BLaER1 treated with 17β-estradiol and CSF1 and Interleukin-3, amounts not matched to agents 10 nM and 100 nM (cell line): ENCODE data around the gene UBE2M.

ENCODE experiments used
- H3K27ac ChIP-seq, 11 experiments: shearing (Covaris generic); formaldehyde crosslinking; 2 replicates each; pipeline ENCODE4 v1.8.1; 2022
- H3K27me3 ChIP-seq, 11 experiments: shearing (Covaris generic); formaldehyde crosslinking; 2 replicates each; pipeline ENCODE4 v1.8.1; 2022
- H3K36me3 ChIP-seq, 11 experiments: shearing (Covaris generic); formaldehyde crosslinking; 2 replicates each; pipeline ENCODE4 v1.8.1; 2022
- H3K4me1 ChIP-seq, 10 experiments: shearing (Covaris generic); formaldehyde crosslinking; 2 replicates each; pipeline ENCODE4 v1.8.1; 2022
- H3K4me2 ChIP-seq, 11 experiments: shearing (Covaris generic); formaldehyde crosslinking; 2 replicates each; pipeline ENCODE4 v1.8.1; 2022
- H3K4me3 ChIP-seq, 10 experiments: shearing (Covaris generic); formaldehyde crosslinking; 2 replicates each; pipeline ENCODE4 v1.8.1; 2022
- H3K9ac ChIP-seq, 11 experiments: shearing (Covaris generic); formaldehyde crosslinking; 2 replicates each; pipeline ENCODE4 v1.8.1; 2022
- H3K9me3 ChIP-seq, 11 experiments: shearing (Covaris generic); formaldehyde crosslinking; replicated peaks in 1 of 11; 2 replicates each; pipeline ENCODE4 v1.8.1; 2022
- H4K20me1 ChIP-seq, 11 experiments: shearing (Covaris generic); formaldehyde crosslinking; 2 replicates each; pipeline ENCODE4 v1.8.1; 2022
- Cebpa-rat ChIP-seq, 11 experiments: shearing (Covaris generic); IDR thresholded peaks; 2 replicates each; pipeline ENCODE4 v1.8.1; 2022

Gene UBE2M

DNA sequence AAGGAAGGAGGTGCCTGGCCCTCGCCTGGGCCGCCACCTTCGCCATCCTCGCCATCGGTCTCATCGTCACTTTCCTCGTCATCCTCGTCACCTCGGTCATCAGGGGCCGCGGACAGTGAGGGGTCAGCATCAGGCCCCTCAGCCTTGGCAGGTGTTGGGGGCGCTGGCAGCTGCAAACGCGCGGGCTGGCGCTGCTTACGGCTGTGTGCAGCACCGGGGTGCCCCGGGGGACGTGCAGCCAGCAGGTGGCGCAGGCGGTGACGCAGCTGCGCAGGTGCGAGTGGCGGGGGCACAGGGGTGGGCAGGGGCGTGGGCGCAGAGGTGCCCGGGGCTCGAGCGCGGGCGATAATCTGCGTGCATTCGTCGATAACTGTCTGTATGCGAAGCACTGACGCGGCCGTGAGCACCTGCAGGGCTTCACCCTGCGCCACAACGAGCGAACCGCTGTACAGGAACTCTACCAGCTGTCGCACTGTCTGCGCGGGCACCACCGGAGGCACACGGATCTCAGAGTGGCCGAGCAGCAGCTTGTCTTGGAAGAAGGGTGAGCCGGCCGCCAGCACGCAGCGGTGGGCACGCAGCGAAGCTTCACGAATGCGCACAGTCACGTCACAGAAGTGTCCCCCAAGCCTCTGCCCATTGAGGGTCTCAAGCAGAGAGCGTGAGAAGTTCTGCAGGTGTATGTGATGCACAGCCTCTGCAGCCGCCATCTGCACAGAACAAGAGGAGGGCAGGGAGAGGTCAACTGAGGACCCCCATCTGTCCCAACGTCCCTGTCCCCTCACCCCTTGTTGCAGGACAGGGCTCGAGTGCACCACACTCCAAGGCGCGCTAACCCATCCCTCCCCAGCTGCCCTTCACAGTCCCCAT lies 41.2 kb downstream of the UBE2M start:
- Histone ChIP-seq H3K27ac (no peak overlapping the region), H3K9me3 (no peaks in the 10 kb centered on the region), H3K27me3 (no peaks in the 10 kb centered on the region), H3K4me3 (0 out of 20 replicates have a peak overlapping the region, but pooled peaks of 1 of the 10 experiments have one; percentile 81), H3K4me1 (peaks cover 50 to 67% (median 56%) of the 10 kb centered on the region in 10 experiments), H4K20me1 (peaks cover 8 to 48% (median 24%) of the 10 kb centered on the region in 11 experiments; a peak in 14 of 22 replicates), H3K9ac (peak overlapping the region in 6 of 11 experiments; percentile 22 to 95 (median 42); a peak in 6 of 22 replicates), H3K36me3 (peaks cover 17 to 33% (median 23%) of the 10 kb centered on the region in 11 experiments), H3K4me2 (peak overlapping the region; percentile 42 to 99 (median 96); a peak in 15 of 22 replicates)
- TF ChIP-seq Cebpa-rat (IDR thresholded peaks at IDR 0.05) = no peak

DNA sequence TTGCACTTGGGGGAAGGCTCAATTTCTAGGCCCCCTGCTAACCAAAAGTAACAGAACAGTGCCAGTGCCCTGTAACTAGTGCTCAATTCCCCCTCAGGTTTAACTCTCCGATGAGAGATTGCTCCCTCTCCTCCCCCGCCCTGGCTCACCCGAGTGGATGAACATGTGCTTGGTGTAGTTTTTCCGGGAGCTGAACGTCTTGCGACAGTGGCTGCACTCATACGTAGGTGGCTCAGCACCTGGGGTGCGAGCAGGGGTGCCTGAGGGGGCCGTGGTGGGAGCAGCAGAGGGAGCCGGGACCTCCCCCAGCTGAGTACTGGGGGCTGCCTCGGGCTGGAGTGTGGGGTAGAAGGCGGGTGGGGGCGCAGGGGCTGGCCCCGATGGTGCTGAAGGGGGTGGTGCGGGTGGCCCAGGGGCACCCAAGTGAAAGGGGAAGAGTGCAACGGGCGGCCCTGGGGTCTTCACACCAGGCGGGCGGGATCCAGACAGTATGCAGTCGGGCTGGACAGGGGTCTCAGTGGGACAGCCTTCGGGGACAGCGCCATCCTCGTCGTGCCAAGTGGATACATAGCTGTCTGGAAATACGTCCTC lies 42.1 kb downstream of the UBE2M start:
- H3K9me3 ChIP-seq = no peaks in the 10 kb centered on the region
- peaks cover 8 to 48% (median 24%) of the 10 kb centered on the region in 11 experiments; a peak in 15 of 22 replicates for H4K20me1 ChIP-seq
- peak overlapping the region in 3 of 11 experiments; percentile 14 to 74 (median 56); a peak in 2 of 22 replicates for H3K27ac ChIP-seq
- H3K9ac ChIP-seq = peak overlapping the region; percentile 15 to 82 (median 62); a peak in 18 of 22 replicates
- peaks cover 17 to 33% (median 23%) of the 10 kb centered on the region in 11 experiments for H3K36me3 ChIP-seq
- no peak for TF ChIP-seq Cebpa-rat (IDR thresholded peaks at IDR 0.05)
- H3K27me3 ChIP-seq = no peaks in the 10 kb centered on the region
- no peak overlapping the region for H3K4me3 ChIP-seq
- peaks cover 50 to 64% (median 55%) of the 10 kb centered on the region in 10 experiments for H3K4me1 ChIP-seq
- H3K4me2 ChIP-seq = peak overlapping the region; percentile 84 to 95 (median 89); a peak in 19 of 22 replicates

DNA sequence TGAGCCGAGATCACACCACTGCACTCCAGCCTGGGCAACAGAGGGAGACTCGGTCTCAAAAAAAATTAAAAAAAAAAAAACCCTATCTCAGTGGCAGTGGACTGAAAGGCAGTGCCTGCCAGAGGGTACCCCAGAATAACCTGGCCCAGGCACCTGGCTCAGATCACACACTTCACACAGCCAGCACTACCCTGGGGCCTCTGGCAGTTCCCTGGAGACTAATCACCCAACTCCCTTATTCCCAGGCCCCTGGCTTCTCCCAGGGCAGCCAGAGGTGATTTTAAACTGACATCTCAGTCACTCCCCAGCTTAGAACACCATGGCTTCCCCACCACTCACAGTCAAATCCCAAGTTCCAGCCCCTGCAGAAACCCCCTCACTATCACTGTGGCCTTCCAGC lies 43.2 kb downstream of the UBE2M start:
- peaks cover 8 to 48% (median 24%) of the 10 kb centered on the region in 11 experiments; a peak in 15 of 22 replicates for H4K20me1 ChIP-seq
- H3K27ac ChIP-seq = peak overlapping the region in 4 of 11 experiments; percentile 32 to 74 (median 48); a peak in 8 of 22 replicates
- H3K9ac ChIP-seq = peak overlapping the region; percentile 15 to 82 (median 62); a peak in 20 of 22 replicates
- no peaks in the 10 kb centered on the region for H3K27me3 ChIP-seq
- no peak for TF ChIP-seq Cebpa-rat (IDR thresholded peaks at IDR 0.05)
- H3K9me3 ChIP-seq = no peaks in the 10 kb centered on the region
- peaks cover 17 to 33% (median 24%) of the 10 kb centered on the region in 11 experiments for H3K36me3 ChIP-seq
- peaks cover 48 to 63% (median 55%) of the 10 kb centered on the region in 10 experiments for H3K4me1 ChIP-seq
- 0 out of 20 replicates have a peak overlapping the region, but pooled peaks of 2 of the 10 experiments have one; percentile 16 to 56 for H3K4me3 ChIP-seq
- peak overlapping the region; percentile 84 to 95 (median 89) for H3K4me2 ChIP-seq

DNA sequence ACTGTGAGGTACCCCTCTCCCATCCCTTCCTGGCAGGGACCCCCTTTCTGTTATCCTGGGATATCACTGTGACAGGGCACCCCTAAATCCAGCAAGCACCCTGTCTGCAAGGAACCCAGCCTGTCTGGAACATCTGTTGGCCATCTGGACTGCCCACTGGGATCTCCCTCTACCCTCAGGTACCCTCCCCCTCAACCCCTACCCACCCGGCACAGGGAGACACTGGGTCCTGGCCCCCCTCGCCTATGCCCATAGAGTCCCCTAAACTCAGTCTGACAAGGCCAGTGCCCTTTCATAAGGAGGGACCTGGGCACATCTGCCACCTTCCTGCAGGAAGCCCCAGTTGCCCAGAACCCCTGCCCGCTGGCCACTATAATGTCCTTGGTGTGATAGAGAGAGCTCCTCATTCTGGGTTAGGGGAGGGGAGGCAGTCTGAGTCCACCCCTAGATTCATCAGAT lies 43.8 kb downstream of the UBE2M start:
- H3K9ac ChIP-seq = peak overlapping the region; percentile 61 to 82 (median 74); a peak in 21 of 22 replicates
- peak overlapping the region; percentile 84 to 95 (median 89) for H3K4me2 ChIP-seq
- H3K4me3 ChIP-seq = peak overlapping the region; percentile 36 to 67 (median 56)

DNA sequence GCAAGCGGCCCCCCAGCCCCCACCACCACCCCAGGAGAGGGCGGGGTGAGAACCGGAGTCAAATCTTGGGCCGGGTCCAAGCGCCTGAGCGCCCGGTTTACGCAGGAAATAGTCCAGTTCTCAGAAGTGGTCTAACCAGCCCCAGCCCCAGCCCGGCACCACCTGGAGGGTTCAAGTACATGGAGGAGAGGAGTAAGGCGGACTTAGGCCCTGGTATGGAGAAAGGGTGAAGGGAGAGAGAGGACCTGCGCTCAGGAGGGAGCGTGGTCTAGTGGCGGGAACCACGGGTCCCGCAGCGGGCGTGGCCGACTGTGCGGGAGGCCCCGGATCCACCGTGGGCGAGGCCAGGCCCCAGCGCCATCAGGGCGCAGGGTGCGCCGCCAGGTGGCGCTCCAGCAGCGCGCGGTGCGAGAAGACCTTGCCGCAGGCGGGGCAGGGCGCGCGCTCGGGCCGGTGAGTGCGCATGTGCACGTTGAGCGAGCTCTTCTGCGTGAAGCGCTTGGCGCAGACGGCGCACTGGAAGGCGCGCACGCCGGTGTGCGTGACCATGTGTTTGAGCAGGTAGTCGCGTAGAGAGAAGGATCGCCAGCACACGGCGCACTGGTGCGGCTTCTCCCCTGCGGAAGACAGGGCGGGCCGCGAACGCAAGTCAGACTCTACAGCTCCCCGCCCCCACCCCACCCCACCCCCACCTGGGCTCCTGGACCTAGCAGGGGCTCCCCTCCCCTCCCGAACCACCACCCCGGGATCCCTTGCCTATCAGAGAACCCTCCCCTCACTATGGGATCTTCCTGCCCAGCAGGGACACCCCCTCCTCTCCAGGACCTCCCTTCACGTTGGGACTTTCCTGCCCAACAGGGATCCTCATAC lies 44.5 kb downstream of the UBE2M start:
- Histone ChIP-seq H3K4me1 (peaks cover 48 to 73% (median 63%) of the 10 kb centered on the region in 10 experiments), H3K9ac (peak overlapping the region; percentile 61 to 82 (median 74); a peak in 21 of 22 replicates), H3K4me2 (peak overlapping the region; percentile 84 to 95 (median 89)), H3K9me3 (peaks cover 0 to 6% (median 0%) of the 10 kb centered on the region in 11 experiments; a peak in 5 of 22 replicates), H3K36me3 (peaks cover 17 to 33% (median 24%) of the 10 kb centered on the region in 11 experiments), H3K4me3 (peak overlapping the region; percentile 36 to 67 (median 56)), H3K27ac (peak overlapping the region; percentile 23 to 76 (median 69); a peak in 20 of 22 replicates), H4K20me1 (peaks cover 8 to 48% (median 24%) of the 10 kb centered on the region in 11 experiments; a peak in 15 of 22 replicates), H3K27me3 (no peaks in the 10 kb centered on the region)
- TF ChIP-seq Cebpa-rat (IDR thresholded peaks at IDR 0.05) = no peak

More for the DNA sequence above, 43.8 kb downstream of the UBE2M start:
- no peaks in the 10 kb centered on the region for H3K9me3 ChIP-seq
- H3K27me3 ChIP-seq = no peaks in the 10 kb centered on the region
- peak overlapping the region in 10 of 11 experiments; percentile 34 to 76 (median 70); a peak in 18 of 22 replicates for H3K27ac ChIP-seq
- no peak for TF ChIP-seq Cebpa-rat (IDR thresholded peaks at IDR 0.05)
- H4K20me1 ChIP-seq = peaks cover 8 to 48% (median 24%) of the 10 kb centered on the region in 11 experiments; a peak in 15 of 22 replicates
- peaks cover 48 to 67% (median 59%) of the 10 kb centered on the region in 10 experiments for H3K4me1 ChIP-seq
- H3K36me3 ChIP-seq = peaks cover 17 to 33% (median 24%) of the 10 kb centered on the region in 11 experiments

DNA sequence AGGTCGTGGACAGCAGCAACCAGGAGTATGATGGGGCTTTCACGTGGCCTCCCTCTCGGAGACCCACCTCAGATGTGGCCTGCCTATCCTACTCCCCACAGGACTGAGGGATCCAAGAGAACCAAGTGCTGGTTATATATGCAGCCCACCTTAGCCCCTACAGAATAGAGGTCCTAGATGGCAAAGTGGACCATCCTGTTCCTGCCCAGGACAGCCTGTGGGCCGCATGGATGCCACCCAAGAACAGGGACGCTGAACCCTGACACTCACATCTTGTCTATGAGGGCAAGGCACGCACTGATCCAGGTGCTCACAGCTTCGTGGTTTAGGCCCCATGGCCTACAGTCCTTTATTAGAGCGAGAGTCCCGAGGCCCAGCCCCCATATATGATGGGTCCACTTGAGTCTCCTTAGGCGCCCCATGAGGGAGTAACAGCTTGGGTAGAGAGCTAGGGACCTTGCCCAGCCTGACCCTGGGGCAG lies 45.2 kb downstream of the UBE2M start:
- H3K36me3 ChIP-seq = peaks cover 17 to 36% (median 24%) of the 10 kb centered on the region in 11 experiments
- H4K20me1 ChIP-seq = peaks cover 3 to 43% (median 23%) of the 10 kb centered on the region in 11 experiments; a peak in 15 of 22 replicates
- H3K4me1 ChIP-seq = peaks cover 43 to 67% (median 58%) of the 10 kb centered on the region in 10 experiments
- H3K9me3 ChIP-seq = peaks cover 5 to 13% (median 6%) of the 10 kb centered on the region in 11 experiments
- TF ChIP-seq Cebpa-rat (IDR thresholded peaks at IDR 0.05) = no peak
- H3K9ac ChIP-seq = peak overlapping the region; percentile 45 to 82 (median 71); a peak in 19 of 22 replicates
- peak overlapping the region; percentile 84 to 95 (median 89); a peak in 21 of 22 replicates for H3K4me2 ChIP-seq
- 0 out of 20 replicates have a peak overlapping the region, but pooled peaks of 2 of the 10 experiments have one; percentile 50 to 56 for H3K4me3 ChIP-seq
- H3K27me3 ChIP-seq = no peaks in the 10 kb centered on the region
- peak overlapping the region in 10 of 11 experiments; percentile 23 to 76 (median 68); a peak in 19 of 22 replicates for H3K27ac ChIP-seq
